Measurements from ENCODE around the gene APOB.

The APOB gene

GRCh38 chr2:21043744-21044532, at the start of gene APOB:
Gene APOB (minus strand): TSS chr2:21044073. CDS start chr2:21043945, 128 bp downstream.
- DNase-seq = no peak

GRCh38 chr2:21092308-21092869, 48.5 kb upstream of the APOB start:
- DNase-seq = no peak

DNA sequence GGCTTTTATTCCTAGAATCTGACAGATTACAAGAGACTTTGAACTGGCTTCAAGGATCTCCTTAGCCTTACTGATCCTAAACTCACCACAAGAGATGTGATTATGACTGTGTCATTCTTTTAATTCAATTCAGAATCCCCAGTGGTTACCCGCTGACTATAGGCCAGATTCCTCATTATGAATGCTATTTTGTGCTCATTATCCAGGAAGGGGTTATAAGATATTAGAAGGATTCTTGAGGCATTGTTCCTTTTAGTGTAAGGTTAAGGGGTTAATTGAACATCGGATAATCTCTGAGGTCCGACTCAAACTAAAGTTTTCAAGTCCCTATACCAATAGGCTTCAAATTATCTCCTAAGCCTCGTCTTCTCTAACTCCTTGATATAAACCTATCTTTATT, 40.5 kb upstream of the APOB start:
- no peak for DNase-seq

GRCh38 chr2:21083482-21083881, 39.6 kb upstream of the APOB start:
- no peak for DNase-seq

DNA sequence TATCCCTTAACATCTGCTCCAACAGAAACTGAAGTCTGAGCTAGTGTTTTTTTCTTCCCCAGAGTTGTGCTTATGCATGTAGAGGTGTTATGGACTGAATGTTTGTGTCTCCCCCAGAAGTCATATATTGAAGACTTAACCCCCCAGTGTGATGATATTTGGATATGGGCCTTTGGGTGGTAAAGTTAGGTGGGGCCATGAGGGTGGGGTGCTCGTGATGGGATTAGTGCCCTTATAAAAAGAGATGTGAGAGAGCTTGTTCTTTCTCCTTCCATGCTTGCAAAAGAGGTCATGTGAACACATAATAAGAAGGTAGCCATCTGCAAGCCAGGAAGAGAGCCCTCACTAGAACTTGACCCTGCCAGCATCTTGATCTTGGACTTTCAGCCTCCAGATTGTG, 34.4 kb upstream of the APOB start:
- no peak for DNase-seq

GRCh38 chr2:21072477-21073242, 28.8 kb upstream of the APOB start:
- no peak for DNase-seq

DNA sequence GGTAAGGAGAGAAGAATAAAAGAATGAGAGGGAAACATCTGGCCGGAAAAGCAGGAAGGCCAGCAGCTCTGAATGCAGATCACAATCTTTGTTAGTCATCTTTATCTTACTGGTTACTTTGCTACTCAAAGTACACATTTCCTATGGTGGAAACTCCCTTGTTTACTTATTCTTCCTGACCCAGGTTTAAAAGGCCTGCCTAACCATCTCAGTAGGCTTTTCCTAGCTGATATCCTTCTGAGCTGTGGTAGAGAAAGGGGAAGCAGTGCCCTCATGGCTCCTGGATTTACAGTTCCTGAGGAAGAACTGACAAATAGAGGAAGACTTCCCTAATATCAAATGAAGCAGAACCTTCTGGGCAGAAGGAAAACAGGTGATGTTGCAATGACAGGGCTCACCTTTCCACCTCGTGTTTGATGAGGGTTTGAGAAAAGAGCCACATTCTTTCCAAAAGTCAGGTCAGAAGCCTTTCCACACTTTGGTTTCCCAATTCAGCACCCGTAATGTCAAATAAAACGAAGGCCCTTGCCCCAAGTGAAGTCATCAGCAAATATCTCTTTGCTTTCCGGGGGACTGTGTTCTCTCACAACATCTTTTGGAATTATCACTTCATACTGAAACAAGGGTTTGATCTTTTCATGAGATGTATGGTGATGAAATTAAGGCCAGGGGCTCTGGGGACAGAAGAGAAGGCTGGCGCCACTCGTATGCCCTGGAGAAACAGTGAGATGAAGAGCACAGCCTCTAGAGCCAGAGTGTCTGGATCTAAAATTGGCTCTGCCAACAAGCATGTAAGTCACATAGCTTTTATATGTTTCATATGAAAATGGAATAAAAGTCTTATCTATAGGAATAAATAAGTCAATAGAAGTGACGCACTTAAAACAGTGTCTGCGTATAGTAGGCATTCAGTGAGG, 26.7 kb upstream of the APOB start:
- no peak for DNase-seq

DNA sequence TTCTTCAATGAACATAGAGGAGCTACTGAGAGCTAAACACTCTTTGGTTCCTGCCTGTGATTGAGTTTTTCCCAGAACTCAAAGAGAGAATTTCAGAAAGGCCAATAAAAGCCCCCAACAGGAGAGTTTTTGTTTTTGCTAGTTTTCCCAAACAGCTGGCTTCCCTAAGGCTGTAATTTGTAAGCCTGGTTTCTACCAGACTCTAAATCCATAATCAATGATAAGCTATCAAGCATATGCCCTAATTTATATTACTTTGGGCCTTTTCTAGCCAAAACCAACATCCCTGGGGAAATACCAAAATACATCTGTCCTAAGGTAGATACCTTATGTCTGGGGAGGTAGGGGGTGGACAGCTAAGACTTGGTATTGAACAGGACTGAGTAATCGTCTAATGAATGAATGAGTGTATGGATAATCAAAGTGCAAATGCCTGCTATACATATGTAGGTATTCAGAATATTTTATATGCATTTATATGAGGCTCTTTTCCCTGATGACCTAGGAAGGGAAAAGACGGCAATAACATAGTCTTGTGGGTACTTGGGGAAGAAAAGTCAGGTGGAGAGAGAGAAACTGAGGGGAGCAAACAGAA, 26.0 kb upstream of the APOB start:
- no peak for DNase-seq

DNA sequence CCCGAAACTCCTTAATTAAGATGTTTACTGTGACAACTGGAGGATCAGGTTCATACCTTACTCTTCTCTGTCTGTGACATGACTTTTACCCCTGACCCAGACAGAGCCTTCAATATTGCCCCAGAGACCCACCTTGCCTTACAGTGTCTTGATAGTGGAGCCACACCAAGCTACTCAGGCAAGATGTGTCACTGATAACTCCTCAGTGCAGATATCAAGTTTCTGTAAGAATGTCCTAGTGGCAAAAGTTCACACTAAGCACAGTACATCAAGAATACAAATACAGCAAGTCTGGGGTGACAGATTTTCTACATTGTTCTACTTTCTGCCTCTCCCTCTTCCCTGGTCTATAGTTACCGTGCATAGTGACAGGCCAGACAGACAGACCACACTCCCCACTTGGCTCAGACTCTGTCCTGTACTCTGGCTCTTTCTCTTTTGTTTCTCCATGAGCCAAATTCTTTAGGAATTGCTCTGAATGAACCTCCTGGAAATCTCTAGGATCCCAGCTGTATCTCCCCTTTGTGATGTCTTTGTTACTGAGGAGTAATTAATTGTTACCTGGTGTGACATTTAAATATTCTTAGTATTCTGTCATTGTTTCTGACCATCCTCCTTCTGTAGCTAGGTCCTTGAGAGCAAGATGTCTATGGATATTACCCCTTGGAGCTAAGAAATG, 24.1 kb upstream of the APOB start:
- DNase-seq = no peak

GRCh38 chr2:21067125-21067524, 23.3 kb upstream of the APOB start:
- DNase-seq = no peak

DNA sequence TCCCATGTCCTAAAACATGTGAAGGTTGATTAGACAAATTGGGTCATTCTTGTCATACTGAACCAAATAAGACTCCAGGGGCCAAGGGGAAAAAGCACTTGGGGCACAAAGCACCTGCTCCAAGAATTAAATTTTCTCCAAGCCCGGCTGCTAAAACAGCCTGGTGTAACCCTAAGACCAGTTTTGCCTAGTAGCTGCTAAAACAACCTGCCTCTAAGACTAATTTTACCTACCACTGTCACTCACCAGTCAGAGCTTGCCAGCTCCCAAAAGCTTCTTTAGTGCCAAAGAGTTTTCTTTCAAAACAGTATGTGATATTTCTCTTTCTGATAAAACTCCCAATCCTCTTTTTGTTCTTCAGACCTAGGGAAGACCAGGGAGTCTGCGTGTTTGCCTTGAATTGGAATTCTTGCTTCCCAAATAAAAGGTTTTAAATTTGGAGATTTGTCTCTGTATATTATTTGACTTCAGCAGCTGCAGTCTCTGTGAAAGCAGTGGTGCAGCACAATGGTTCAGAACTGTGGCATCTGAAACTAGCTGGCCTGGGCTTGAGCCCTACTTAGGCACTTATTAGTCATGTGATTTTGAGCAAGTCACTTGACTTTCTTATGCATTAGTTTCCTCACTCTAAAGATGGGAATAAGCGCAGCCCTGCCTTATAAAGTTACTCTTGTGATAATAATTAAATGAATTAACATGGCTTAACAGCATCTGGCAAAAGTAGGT, 16.2 kb upstream of the APOB start:
- no peak for DNase-seq

GRCh38 chr2:21057097-21057496, 13.2 kb upstream of the APOB start:
- no peak for DNase-seq

- DNase-seq = no peak
Measured at GRCh38 chr2:21055879-21056790, 12.3 kb upstream of the APOB start.

DNA sequence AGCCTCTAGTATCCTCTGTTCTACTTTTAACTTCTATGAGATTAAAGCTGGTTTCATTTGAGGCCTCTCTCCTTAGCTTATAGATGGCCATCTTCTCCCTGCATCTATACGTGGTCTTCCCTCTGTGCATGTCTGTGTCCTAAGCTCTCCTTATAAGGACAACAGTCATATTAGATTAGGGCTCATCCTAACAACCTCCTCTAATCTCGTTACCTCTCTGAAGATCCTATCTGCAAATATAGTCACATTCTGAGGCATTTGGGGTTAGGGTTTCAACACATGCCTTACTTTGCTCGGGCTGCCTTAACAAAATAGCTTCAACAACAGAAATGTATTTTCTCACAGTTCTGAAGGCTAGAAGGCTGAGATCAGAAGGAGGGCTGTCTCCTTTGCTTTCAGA, 11.6 kb upstream of the APOB start:
- no peak for DNase-seq

GRCh38 chr2:21054011-21054410, 10.1 kb upstream of the APOB start:
- no peak for DNase-seq

- DNase-seq = no peak
Measured at GRCh38 chr2:21052044-21052443, 8.2 kb upstream of the APOB start.

DNA sequence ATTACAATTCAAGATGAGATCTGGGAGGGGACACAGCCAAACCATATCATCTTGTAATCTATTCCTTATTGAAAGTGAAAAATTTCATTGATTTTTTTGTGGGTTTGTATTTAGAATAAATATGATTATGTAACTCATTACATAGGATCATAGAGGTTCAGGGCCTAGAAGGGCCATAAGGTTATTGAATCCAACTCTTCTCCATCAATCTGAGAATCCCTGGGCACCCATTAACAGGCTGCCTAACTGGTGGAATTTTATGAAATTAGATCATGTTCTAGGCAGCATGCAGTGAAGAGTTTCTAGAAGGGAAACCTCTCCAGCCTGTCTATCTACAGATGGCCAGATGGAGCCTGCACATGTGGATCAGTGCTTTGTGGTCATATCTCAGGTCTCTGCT, 6.3 kb upstream of the APOB start:
- no peak for DNase-seq

- DNase-seq = no peak
Measured at GRCh38 chr2:21047141-21048009, 3.5 kb upstream of the APOB start.

DNA sequence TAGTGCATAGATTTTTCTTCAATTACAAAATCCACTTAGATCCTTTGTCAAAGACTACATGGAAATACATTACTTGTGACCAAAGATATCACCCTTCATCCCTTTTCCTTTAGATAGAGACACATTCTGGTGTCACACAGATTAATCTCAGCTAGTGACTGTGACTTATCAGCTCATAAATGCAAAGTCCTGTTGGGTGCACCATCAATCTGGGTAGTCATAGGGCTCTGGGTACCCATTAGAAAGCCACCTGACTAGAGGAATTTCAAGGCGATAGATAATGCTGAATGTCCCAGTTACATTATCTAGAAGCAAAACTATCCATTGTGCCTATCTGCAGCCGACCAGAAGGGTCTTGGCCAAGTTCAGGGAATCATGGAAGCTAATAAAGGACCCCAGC, 2.6 kb upstream of the APOB start:
- DNase-seq = no peak
